ENCODE measurements around the gene NBPF20.
"Not testable (repeated sequence)": the region's sequence is repeated elsewhere in the genome, so short reads cannot be mapped to it uniquely, and the experiment has no call there.

NBPF20 gene

DNA sequence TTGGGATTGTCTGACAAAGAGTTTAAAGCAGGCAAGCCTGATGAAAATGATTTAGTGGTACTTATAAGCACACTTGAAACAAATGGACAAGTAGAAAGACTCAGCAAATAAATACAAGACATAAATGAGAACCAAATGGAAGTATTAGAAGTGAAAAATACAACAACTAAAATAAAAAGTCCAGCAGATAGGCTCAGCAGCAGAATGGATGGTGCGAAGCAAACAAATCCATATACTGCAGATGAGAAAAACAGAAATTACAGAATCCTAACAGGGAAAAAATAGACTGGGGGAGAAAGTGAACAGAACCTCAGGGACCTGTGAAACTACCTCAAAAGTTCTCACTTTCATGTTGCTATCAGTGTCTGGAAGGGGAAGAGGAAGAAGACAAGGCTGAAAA lies 3.9 kb upstream of the NBPF20 start:
- DNase-seq = not testable (repeated sequence)

DNA sequence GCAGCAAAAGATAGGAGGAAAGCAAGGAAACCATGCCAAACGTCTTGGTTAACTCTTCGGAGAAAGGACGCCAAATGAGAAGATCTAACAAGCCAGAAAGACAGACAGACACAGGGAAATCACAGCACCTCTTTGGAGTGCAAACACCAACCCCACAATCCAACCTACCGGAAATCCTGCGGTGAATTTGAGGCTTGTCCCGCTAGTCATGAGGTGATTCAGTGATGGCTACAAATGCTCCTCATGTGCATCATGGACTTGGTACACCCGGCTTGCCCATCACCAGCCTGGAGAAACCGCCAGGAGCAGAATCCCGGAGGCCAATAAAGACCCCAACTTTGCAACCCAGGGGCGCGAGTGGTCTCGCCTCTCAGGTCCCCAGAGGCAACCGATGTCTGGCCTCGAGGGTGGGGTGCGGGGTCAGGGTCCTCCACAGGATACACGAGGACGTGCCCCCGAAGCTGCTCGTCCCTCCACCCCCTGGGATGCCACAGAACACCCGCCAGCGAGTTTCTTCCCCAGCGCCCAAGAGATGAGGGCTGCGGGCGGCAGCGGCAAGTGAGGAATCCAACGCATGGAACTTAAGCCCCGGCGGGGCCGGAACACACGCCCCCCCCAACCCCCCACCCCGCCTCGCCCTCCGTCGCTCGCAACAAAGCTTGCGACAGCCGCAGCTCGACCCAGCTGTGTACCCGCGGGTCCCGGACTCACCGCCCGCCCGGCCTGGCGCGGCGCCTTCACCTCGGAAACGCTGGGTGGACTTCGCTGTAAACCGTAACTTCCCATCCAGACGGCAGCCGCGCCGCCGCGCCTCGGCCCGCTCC lies 579 bp downstream of the NBPF20 start:
- peak; percentile 67 for DNase-seq

DNA sequence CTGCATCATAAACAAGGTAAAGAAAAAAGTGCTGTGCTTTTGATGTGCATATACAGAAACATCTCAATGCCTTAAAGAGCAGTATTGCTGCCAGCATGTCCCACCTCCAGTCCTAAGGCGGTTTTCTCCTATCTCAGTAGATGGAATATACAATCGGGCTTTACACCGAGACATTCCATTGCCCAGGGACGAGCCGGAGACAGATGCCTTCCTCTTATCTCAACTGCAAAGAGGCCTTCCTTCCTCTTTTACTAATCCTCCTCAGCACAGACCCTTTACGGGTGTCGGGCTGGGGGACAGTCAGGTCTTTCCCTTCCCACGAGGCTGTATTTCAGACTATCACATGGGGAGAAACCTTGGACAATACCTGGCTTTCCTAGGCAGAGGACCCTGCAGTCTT lies 10.3 kb downstream of the NBPF20 start:
- not testable (repeated sequence) for DNase-seq

DNA sequence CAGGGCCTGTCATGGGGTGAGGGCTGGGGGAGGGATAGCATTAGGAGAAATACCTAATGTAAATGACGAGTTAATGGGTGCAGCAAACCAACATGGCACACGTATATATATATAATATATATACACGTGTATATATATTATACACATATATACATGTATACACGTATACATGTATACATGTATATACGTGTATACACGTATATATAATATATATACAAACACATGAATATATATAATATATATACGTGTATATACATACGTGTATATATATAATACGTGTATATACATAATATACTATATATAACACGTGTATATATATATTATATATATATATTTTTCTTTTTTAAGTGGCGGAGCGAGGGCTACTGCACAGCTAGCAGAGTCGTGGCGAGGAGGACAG lies 18.1 kb downstream of the NBPF20 start:
- not testable (repeated sequence) for DNase-seq

DNA sequence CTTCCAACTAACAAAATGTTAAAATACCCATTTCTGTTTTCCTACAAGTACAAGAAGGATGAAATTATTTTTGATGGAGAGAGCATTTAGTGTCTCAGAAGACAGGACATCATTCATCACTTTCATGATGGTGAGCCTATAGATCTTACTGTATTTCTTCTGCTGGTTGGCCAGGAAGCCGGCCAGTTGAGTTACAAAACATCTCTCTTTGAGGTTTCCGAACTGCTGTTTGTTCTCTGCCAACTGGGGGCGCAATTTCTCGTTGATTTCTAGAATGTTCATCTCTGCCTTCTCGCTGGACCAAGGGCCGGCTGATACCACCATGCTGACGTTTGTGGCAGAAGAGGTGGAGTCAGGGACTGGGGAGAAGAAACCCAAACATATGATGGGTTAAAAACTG lies 20.5 kb downstream of the NBPF20 start:
- DNase-seq = not testable (repeated sequence)

DNA sequence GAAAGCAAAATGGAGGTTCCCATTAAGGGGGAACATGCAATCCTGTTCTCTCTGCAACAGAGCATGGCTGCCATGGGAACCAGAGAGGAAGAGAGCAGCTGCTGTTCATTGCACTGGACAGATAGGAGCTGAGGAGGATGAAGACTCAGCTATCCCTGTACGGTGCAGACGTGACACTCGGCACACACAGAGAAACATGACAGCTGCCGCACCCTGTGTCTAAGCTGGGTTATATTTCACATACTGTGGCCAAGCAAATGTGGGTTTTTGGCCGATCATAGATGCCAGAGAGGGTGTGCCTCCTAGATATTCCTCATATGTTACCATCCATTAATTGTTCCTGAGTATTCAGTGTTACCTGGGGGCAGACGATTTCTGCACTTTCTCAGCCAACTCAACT lies 24.7 kb downstream of the NBPF20 start:
- not testable (repeated sequence) for DNase-seq
